ENCODE measurements around the gene GRIPAP1. TPM values are rescaled to one million over a fixed set of nuclear protein-coding genes. Genes with fewer than 3 reads are reported as not detected.
A peak's percentile ranks its signal among the peaks of the same experiment; 100 is the strongest.

GRIPAP1 gene
- total and polyA plus RNA-seq, 12 donors, result 16.2 to 34.1 (median 21.9) TPM

GRCh38 chrX:48974033-48974432 lies 28.0 kb downstream of the GRIPAP1 start:
- intact Hi-C loops (cut with DNase I), result loop anchor here in 2 of 10 donors (10.0 kb wide), 1 partner anchor 71 kb away; the partner anchor contains the start of gene TFE3 (in 2 of the 2)
- 76 to 85% methylated on average over 3 of the region's 3 CpGs for WGBS, 2 donors
- Histone ChIP-seq H3K4me3 (no peak overlapping the region), H3K4me1 (peaks cover 0 to 12% (median 0%) of the 10 kb centered on the region in 9 donors), H3K9me3 (no peaks in the 10 kb centered on the region), H3K27ac (no peak overlapping the region), H3K27me3 (peaks cover 0 to 11% (median 0%) of the 10 kb centered on the region in 7 donors), H3K36me3 (peaks cover 0 to 51% (median 0%) of the 10 kb centered on the region in 9 donors)
- TF ChIP-seq CTCF (IDR thresholded peaks at IDR 0.05), result no peak
- DNase-seq, result no peak
- ATAC-seq, result no peak

- H3K27me3 ChIP-seq, result peaks cover 0 to 11% (median 0%) of the 10 kb centered on the region in 7 donors
- 24 to 25% methylated on average over 13 of the region's 13 CpGs for WGBS, 2 donors
- ATAC-seq (peak in 7 of 8 donors; percentile 21 to 73 (median 59)), DNase-seq (peak in 1 of 2 donors; percentile 13)
- H3K4me3 ChIP-seq, result peak overlapping the region in 9 of 10 donors; percentile 21 to 50 (median 39)
- intact Hi-C loops (cut with DNase I), result loop anchor here in 2 of 10 donors (10.0 kb wide), 1 partner anchor 72 kb away; the partner anchor contains the start of gene TFE3 (in 2 of the 2)
- peaks cover 0 to 12% (median 0%) of the 10 kb centered on the region in 9 donors for H3K4me1 ChIP-seq
- H3K27ac ChIP-seq, result peak overlapping the region in 4 of 10 donors; percentile 34 to 58 (median 44)
- peaks cover 0 to 36% (median 0%) of the 10 kb centered on the region in 9 donors for H3K36me3 ChIP-seq
- H3K9me3 ChIP-seq, result no peaks in the 10 kb centered on the region
- peak in 8 of 9 donors; percentile 8 to 62 (median 51) for TF ChIP-seq CTCF (IDR thresholded peaks at IDR 0.05)
Observed at GRCh38 chrX:48972220-48973164, 29.6 kb downstream of the GRIPAP1 start.

- WGBS, 2 donors, result 2 to 4% methylated on average over 16 to 25 of the region's 28 CpGs
- Histone ChIP-seq H3K36me3 (peaks cover 0 to 28% (median 0%) of the 10 kb centered on the region in 9 donors), H3K27ac (peak within 1 kb of the TSS in 7 of 10 donors; percentile 15 to 58 (median 41)), H3K4me1 (peaks cover 0 to 12% (median 0%) of the 10 kb centered on the region in 9 donors), H3K4me3 (peak within 1 kb of the TSS in 9 of 10 donors; percentile 21 to 50 (median 39)), H3K27me3 (peaks cover 0 to 11% (median 0%) of the 10 kb centered on the region in 7 donors), H3K9me3 (no peaks in the 10 kb centered on the region)
- intact Hi-C loops (cut with DNase I), result loop anchor here in 2 of 10 donors (10.0 kb wide), 1 partner anchor 73 kb away; the partner anchor contains the start of gene TFE3 (in 2 of the 2)
- no peak for TF ChIP-seq CTCF (IDR thresholded peaks at IDR 0.05)
- peak; percentile 33 to 34 for DNase-seq
- ATAC-seq, result peak; percentile 36 to 66 (median 62)
Observed at GRCh38 chrX:48971249-48972219, 30.5 kb downstream of the GRIPAP1 start, which contains the start of gene KCND1. KCND1 (minus strand) TSS chrX:48971844; CDS start chrX:48970271, 1,573 bp downstream.
